HG03342 (cell line): ENCODE data around the gene ARPP21.

Experiments used
- ATAC-seq: cut with Tn5 transposase; IDR thresholded peaks from one replicate; pipeline ENCODE4 v1.9.1; 2021; ENCODE audit warnings: mild to moderate bottlenecking, moderate library complexity; ENCODE audit not compliant: unreplicated experiment

ARPP21 gene

DNA sequence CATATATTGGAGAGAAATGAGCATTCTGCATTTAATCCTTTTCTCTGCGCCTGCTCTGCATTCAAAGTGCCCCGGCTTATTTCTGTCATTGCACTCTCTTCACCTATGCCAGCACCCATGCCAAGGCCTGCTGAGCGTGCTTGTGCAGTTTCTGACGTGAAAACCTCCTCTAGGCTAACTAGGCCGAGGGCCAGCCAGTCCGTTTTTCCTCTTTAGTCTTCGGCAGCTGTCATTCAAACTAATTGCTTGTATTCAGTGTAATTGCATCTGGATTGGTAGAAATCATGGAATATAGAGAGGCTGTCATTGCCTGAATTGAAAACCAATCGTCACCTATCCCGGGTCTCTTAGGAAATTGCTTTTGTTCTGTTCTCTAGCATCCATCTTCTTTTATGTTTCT, 94.0 kb downstream of the ARPP21 start:
- ATAC-seq: no peak

DNA sequence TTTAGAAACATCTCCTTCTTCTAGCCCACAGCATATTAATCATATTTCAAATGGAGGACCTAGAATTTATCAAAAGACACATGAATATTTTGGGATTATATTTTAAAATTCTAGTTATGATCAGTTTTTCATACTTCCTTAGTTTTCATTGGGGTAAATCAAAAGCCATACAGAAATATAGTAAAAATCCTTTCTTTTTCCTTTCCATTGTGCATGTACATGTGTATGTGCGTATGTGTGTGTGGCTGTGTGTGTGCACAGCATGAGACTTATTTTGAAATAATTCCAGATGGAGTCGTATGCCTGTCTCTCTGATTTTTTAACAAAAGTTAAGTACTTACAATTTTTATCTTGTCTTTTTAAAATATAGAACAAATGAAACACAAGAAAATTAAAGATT, 94.5 kb downstream of the ARPP21 start:
- no peak for ATAC-seq

DNA sequence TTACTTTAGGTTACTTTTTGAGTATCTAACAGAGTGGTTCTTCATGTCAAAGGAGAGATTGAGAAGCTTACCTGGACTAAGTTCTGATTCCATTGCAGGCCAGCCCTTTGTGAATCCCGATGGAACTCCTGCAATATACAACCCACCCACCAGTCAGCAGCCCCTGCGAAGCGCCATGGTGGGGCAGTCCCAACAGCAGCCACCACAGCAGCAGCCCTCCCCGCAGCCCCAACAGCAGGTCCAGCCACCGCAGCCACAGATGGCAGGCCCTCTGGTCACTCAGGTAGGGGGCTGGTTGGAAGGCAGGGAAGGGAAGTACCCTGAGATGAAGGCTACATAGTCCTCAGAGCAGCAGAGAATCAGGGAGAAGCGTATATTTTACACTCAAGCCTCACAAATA, 97.8 kb downstream of the ARPP21 start:
- ATAC-seq: no peak

DNA sequence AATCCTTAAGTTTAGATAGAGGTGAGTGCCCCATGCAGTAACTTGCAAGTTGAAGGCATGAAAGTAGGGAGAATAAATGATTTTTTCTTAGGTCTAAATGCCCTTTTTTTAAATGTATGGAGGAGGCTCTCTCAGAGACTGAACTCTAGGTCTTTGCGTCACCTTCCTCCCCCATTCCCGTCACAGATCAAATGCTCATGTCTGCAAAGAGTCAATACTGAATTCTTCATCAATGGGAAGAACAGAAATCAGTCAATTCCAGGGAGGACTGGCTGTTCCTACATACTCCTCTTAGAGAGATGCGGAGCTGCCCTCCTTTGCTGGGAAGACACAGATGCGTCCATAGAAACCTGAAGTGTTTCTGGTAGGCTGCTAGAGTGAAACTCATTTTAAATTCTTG, 98.2 kb downstream of the ARPP21 start:
- ATAC-seq: no peak

DNA sequence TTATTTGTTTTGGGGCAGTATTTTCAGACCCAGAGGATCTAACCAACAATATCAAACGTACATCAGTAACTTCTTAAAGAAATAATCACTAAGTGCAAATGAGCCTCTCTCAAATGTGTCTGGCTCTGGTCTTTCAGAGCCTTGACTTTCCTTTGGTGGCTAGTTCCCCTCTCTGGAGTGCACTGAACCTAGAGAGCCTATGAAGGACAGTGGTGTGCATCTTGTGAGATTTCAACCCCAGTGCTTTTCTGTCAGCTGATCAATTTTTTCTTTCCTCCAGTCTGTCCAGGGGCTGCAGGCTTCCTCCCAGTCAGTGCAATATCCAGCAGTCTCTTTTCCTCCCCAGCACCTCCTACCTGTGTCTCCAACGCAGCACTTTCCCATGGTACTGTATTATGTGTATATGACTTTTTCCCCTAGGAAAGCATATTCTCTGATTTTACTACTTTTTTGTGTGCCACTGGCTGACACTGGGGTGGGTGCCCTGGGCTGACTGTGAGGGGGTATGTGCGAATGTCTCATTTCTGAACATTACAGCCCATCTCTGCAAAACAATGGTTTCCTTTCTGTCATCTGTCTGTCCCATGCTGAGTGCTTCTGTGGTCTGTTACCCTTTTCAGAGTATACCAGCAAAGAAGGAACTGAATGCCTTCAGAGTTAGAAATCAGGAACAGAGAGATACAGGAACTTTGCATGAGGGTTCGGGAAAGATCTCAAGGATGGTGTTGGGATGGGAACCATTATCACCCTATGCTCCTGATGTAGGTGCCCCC, 98.8 kb downstream of the ARPP21 start:
- ATAC-seq: no peak

DNA sequence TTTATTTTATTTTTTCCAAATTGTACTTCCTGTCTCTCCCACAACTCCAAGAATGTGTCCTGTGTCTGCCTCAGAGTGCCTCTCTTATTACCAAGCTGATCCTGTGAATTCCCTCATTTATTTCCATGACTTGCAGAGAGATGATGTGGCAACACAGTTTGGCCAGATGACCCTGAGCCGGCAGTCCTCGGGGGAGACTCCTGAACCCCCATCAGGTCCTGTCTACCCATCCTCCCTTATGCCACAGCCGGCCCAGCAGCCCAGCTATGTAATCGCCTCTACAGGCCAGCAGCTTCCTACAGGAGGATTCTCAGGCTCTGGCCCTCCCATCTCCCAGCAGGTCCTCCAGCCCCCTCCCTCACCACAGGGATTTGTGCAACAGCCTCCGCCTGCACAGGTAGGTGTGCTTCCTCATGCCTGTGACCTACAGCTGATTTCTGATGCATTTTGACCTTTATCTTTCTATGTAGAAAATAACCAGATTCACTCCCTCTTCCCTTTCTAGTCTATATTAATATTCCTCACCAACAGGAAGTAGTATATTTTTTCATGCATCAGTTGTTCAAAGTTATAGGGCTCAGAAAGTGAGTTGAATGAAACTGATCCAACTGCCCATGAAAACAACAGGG, 100.0 kb downstream of the ARPP21 start:
- no peak for ATAC-seq

DNA sequence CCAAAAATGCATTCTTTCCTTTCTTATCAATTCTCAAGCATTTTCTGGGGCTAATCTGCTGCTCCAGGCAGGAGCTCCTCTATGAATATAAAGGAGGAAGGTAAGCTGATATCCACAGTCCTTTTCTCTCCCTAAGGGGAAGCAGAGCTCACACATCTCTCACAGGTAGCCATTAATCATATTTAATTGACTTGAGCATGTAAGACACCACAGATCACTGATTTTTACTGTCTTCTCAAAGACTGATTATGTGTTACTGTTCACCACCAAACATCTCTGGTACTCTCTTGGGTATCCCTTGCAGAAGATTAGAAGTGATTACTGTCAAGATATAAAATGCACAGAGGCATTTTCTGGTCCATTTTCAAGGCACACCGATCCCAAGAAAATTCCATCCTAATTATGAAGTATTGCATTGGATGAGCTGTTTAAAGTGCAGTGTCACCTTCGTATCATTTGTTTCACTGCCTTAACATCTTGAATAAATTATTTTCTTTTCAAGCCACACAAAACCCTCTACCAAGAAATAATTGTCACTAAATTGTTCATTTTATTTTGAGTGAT, 100.7 kb downstream of the ARPP21 start:
- no peak for ATAC-seq

DNA sequence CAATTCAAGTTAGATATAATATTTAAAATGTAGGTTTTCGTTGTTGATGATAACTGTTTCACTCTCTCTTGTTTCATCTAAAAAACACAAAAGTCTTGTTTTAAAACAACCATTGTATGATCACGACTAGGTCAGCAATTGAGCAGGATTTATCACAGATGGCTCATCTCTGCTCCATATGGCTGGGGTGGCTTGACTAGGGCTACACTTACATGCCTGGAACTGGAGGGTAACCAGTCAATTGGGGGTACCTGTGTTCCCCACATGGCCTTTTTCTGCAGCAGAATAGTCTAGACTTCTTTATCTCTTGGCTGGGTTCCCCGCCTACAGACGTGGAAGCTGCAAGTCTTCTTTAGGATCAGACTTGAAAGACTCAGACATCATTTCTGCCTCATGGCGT, 103.9 kb downstream of the ARPP21 start:
- ATAC-seq: no peak

DNA sequence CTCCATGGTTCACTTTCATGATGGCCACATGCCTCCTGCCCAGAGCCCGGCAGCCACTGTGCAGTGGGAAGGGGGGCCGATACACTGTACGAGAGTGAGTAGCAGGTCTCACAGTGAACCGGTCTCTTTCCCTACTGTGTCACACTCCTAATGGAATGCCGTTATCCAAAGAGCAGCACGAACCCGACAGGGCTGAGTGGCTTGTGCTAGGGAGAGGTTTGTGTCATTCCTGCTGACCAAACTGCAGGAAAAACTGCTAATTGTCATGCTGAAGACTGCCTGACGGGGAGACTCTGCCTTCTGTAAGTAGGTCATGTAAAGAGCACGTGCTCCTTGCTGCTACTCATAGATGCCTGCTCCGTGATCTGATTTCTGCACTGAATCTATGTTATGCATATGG, 105.1 kb downstream of the ARPP21 start:
- no peak for ATAC-seq

DNA sequence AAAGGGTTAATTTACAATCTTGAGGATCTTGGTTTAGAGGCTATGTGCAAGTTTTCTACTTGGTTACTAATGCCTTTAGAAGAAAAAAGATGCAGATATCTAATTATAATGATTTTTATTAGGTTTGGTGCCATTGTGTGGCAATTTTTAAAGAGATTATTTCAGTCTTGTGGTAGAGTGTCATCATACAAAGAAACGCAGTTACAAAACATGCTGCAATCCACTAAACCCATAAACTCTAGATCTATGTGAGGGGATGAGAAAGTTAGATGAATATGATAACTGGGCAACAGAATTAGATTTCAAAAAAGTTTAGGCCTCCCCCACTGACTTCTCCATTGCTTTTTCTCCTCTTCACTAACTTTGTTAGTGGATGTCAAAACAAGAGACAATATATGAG, 106.0 kb downstream of the ARPP21 start:
- no peak for ATAC-seq

DNA sequence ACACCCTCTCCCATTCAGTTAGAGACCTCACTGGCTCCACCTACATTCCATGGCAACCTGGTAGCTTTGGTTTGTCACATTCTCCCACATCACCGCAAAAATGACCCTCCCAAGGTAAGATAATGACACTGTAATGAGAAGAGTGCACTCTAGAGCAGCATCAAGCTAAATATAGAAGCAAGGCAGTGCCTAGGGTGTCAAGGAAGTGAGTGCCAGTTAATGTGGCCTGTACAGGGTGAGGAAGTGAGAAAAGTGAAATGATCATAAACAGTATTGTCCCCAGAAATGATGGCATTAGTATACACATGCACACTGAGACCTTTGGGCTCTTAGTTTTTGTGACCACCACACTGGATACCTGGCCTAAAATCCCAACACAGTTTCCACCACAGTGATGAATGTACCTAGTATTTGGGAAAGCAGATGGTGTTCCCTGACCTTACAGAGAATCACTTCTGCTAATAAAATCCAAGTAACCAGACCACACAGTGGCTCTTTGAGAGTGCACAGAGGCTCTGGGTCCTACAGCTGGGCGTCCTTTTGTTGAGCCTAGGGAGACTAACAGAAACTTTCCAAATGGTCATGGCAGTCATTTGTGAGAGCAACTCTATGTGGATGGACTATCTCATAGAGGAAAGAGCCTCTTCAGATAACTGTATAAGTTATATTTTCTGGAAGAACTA, 106.6 kb downstream of the ARPP21 start:
- no peak for ATAC-seq

DNA sequence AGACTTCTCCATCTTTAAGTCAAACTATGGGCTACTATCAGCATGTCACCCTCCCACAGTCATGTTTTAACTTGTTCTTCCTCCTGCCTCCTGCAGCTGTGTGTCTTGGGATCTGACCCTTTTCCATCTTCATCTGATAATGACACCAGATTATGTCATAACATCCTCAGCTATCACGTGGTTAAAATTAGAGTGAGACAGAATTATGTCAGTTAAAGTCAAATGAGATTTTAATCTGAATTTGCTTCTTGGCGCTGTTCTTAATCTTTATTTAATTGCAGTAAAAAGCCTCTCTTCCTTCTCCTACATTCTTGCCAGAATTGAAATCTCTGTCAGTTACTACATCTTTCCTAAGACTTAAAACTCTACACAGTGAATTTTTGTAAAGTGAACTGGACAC, 107.2 kb downstream of the ARPP21 start:
- ATAC-seq: no peak

DNA sequence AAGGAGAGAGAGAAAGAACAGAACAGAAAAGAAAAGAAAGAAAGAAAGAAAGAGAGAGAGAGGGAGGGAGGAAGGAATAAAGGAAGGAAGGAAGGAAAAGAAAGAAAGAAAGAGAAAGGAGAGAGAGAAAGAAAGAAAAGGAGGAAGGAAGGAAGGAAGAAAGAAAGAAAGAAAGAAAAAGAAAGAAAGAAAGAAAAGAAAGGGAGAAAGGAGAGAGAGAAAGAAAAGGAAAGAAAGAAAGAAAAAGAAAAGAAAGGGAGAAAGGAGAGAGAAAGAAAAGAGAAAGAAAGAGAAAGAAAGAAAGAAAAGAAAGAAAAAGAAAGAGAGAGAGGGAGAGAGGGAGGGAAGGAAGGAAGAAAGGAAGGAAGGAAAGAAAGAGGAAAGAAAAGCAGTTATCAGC, 108.8 kb downstream of the ARPP21 start:
- ATAC-seq: no peak

DNA sequence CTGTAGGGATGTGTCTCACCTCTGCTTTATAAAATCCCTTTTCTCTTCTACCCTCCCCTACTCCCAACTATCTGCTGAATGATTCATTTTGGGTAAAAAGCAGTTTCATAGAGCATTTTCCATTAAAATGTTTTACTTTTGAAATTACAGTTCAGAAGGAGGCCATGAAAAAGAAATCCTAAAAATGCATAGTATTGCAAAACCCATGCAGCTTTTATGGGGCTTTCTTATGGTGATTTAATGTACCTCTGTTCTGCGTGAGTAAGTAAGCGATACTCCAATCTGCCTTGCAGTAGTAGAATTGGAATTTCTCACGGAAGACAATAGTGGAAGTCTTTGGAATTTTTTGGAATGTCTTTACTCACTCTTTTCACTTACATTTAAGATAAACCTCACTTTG, 111.9 kb downstream of the ARPP21 start:
- ATAC-seq: no peak

DNA sequence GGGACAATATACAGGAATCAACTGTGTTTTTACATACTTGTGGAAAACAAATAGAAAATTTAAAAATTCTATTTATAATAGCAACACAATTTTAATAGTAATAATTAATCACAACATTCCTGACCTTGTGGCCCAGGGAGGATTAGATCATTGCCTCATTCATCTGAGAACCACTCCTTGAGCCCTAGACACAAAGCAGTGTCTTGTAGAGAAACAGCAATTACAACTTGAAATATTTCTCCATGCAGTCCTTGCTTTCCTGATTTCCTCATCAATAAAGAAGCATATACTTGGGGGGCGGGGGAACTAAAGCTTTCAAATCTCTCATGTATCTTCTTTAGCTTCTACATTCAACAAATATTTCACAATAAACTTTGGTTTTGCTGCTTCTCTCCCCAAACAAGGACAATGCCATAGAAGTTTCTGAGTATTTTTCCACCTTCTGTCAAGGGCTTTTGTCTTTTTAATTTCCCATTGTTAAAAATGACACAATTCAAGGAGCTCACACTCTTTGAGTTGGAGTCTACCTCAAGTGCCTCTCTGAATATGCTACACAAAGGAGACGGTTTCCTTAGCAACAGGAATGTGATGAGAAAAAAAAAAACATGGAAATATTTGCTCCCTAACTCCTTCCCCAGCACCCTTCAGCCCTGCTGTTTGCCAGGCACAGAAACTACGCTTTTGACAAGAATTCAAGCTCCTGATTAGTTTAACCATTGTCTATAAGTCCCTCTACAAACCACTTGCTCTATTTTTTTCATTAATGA, 118.8 kb downstream of the ARPP21 start:
- ATAC-seq: no peak

DNA sequence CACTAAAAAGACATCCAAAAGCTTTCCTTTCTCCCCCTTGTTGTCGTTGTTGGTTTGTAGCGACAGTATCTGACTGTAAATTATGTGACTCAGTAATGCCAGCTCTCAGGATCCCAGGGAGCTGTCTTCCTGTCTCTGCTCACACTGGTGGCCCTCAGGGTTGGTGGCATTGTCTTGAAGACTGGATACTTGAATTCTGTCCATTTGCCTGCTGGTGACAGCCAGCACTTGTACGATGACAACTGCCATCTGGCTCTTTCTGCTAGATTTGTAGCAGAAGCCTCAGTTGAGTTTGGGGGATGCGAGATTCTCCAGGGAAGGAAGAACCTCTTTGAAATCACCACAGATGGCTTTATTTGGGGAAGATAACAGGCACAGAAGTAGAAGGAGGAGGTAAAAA, 120.8 kb downstream of the ARPP21 start:
- ATAC-seq: no peak

DNA sequence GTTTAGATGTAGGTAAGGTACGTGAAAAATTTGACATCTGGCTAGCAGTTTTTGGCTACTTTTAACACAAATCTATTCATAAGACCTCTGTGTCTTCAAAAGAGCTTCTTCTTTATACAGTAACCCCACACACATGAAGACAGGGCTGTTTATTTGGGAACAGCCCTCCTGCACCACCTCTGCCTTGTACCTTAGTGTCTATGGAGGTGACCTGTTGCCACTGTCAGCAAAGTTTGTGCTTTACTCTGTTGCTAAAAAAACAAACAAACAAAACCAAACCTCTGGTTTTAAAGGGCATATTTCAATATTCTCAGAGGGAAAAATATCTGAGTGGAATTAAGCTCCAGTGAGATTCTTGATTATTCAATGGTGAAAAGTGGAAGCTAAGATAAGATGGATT, 122.0 kb downstream of the ARPP21 start:
- no peak for ATAC-seq

DNA sequence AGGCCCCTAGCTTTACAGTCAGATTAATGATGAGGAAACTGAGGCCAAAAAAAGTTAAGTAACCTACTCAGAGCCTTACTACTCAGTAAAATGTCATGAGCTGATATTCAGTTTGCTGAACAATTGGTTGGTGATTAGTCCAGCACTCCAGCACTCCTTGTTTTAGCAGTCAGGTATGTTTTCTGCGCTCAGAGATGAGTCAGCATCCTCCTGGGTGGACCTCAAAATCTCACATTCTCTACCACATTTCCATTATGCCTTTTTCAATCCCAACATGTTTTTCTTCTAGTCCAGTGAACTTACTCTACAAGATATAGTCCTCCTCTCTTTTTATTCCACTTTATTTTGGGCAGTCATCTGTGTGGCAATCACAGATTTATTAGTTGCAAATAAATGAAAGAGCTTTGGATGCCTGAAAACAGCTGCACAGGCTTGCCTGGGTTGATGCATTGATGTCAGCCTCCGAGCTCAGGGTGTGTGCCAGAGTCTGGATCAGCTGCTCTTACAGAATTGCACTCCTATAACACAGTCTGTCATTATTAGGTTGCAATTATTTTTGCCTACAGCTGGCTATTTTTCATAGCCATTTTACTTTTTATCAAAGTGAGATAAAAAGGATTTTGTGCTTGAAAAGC, 133.2 kb downstream of the ARPP21 start:
- ATAC-seq: no peak

DNA sequence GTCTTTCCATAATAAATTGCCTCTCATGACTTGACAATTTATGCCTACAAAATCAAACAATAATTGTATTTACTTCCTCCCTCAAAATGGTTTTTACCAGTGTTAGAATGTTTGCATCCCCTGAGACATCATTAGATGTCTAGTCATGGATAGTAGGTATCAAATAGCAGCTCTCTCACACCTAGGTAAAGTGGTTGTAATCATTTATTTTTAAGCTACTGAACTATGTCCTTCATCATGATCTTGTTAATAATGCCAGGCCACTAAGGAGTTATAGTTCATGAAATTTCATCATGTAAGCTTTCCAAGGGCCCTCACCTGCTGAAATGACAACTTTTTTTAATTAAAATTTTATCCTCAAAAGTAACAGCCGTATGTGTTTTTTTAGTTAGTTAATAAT, 134.1 kb downstream of the ARPP21 start:
- ATAC-seq: no peak

DNA sequence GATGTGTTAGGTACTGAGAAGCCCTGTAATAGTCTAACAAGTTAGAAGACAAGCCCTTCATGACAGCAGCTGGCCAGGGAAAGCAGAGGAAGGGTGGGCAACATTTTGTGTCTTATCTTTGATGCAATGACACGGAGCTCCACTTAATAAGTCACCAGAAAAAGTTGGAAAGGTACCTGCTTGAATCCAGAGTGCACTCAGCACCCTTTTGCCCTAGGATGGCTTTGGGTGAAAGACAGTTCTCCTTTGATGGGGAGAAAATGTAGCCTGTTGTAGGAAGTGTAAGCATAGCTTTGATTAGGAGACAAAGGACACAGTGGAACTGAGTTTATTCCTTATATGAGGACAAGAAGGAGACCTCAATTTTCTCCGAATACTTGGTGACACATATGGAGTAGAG, 137.0 kb downstream of the ARPP21 start:
- ATAC-seq: no peak

DNA sequence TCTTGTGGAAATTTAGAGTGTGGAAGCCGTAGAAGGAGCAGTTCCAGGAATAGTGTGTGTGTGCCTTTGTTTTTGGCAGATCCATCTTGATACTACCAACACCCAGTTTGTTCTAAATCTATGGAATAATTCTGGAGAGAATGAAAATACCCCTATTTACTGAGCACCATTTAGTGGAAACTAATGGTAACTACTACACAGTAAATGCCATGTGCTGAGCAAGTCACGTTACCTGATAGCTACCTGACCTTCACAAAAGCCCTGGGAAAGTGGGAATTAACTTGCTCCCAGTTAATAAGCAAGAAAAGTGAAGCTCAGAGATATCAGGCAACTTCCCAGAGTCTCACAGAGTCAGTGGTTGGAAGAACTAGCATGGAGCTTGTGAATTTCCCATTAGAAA, 137.7 kb downstream of the ARPP21 start:
- no peak for ATAC-seq
